GM19239 (cell line): Measurements from ENCODE around the gene POLR2C.

ENCODE experiments used
- DNase-seq: peaks from one replicate; pipeline ENCODE4 v3.0.0; 2011; ENCODE audit warnings: low spot score; ENCODE audit not compliant: insufficient read length
- FAIRE-seq: peaks from 2 replicates; lab custom pipeline; 2011; peaks lifted over from hg19 to GRCh38; lab: Jason Lieb, UNC

POLR2C gene

DNA sequence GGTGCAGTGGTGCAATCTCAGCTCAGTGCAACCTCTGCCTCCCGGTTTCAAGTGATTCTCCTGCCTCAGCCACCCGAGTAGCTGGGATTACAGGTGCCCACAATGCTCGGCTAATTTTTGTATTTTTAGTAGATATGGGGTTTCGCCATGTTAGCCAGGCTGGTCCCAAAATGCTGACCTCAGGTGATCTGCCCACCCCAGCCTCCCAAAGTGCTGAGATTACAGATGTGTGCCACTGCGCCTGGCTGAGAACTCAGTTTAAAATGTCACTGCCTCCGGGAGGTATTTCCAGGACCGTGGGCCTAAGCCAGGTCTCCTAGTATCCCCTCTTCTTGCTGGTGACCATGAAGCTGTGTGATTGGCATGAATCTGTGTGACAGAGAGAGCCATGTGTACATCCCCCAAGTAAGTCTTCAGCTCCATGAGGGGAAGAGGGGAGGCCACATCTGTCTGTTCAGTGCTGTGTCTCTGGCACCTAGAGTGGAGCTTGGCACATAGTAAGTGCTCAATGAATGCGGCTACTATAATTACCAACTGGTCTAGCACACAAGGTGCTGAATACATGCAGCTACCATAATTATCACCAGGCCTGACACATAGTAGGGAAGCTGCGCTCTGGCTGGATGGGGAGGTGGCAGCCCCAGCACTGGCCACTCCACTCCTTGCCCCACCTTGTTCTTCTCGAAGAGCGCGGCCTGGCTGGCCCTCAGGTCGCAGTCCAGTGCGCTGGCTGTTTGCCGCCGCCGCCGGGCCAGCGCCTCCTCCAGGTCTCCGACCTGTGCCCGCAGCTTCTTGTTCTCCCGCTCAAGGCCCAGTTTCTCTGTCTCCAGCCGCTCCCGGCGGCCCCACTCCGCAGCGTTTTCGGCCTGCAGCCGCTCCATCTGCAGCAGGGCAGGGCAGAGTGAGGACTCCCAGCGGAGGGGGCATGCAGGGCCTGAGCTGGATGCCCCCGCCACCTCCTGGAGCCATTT, 55.2 kb downstream of the POLR2C start:
- FAIRE-seq (no peak), DNase-seq (no peak)

DNA sequence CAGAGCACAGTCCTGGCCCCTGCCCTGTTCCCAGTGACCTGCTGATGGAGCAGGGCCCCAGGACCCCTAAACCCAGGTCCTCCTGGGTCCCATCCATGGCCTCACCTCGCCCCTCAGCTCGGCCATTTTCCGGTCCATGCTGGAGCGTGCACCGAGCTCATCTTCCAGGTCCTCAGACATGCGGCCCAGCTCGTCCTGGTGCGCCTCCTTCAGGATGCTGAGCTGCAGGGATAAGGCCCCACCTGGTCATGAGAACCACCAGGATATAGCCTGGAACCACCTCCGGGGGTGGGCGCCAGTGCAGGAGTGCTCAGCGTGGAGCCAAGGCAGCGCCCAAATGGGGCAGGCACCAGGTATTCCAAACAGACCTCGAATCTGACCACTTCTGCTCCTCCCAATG, 56.0 kb downstream of the POLR2C start:
- DNase-seq = no peak
- no peak for FAIRE-seq

DNA sequence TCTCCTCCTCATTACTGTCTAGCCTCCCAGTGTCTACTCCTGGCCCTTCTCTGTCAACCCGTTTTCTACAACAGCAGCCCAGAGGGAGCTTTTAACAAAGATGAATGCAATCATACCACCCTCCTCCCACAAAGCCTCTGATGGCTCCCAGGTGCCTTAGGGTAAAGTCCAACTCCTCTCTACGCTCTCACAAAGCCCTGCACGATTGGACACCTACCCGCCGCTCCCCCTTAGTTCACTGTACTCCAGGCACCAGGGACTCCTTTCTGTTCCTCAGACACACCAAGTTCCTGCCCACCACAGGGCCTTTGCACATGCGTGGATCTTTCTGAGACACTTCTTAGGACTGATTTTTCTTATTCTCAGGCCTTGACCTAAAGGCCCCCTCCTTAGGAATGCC, 56.4 kb downstream of the POLR2C start:
- FAIRE-seq = no peak

DNA sequence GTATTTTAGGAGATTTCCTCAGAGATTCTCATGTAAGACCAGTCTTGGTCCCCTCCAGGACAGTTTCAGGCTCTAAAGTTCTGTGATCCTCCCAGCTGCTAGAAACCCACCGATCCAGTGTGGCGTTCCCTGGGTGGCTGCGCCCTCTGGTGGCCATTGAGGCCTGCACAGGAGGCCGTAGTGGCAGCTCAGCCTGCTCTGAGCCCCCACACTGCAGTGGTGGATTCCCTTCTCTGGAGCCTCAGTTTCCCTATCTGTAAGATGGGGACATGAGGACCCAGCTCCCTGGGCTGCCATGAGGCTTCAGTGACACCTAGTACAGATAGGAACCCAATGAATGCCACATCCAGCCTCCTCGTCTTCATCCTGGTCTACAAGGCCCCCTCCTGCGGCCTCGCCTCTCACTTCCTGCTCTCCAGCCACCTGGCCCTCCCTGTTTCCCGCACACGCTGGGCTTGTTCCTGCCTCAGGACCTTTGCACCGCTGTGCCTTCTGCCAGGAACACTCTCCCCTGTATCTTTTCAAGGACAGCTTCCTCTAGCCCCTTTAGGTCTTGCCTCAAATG, 57.4 kb downstream of the POLR2C start:
- DNase-seq (peak; percentile 94), FAIRE-seq (peak; percentile 96)

More for the DNA sequence above, 56.4 kb downstream of the POLR2C start:
- no peak for DNase-seq
